ENCODE results near the gene NCAM1. TPM values are rescaled to one million over a fixed set of nuclear protein-coding genes. Genes with fewer than 3 reads are reported as not detected.

Gene NCAM1
- total and polyA plus RNA-seq, 4 experiments from 2014 or later = 0.39 TPM; not detected in 3

DNA sequence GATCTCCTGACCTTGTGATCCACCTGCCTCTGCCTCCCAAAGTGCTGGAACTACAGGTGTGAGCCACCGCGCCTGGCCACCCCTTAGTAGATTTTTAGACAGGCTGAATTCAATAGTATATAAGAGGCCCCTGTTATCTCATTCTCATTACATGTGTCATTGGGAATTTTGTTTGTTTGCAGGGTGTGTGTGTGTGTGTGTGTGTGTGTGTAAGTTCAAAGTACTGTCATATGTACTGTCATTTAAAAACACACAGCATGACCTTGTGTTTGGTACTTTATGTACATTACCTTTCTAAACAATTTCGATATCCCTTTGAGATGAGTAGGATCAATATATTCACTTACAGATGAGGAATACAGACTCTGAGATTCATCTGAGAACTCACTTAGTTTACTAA, 234.5 kb downstream of the NCAM1 start:
- CTCF ChIA-PET (ENCODE audit: partially characterized antibody) = no interaction called here

DNA sequence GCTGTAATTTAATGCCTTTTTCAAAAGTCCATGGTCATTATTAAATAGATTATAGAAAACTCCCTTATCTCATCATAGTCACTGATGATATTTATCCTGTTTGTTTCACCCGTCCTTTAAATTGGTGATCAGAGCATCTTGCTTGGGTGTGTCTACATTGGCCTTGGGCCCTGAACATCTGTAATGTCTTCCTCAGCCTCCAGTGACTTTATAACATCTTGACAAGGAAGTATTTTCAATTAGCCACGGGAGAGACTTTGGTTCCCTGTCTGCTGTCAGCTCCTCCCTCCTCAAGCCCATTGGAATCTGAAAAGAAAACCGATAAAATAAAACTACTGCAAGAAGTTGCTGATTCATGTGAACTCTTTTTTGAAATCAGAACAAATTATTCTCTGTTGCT, 236.2 kb downstream of the NCAM1 start:
- Histone ChIP-seq H3K27me3 (ENCODE audit: insufficient read depth, low read length) (no peaks in the 10 kb centered on the region), H3K9me3 (ENCODE audit: control insufficient read depth in 1 of 2, low read length in 2 of 2) (no peaks in the 10 kb centered on the region), H3K4me3 (ENCODE audit: low read length in 2 of 2) (no peak overlapping the region), H3K4me1 (ENCODE audit: insufficient read depth, low read length) (no peaks in the 10 kb centered on the region), H3K27ac (ENCODE audit: low read depth, low read length) (no peak overlapping the region), H3K36me3 (ENCODE audit: insufficient read depth, low read length) (no peaks in the 10 kb centered on the region)
- no peak overlapping the region for H3K4me3 Mint-ChIP-seq
- no peak overlapping the region for H3K27ac Mint-ChIP-seq
- H3K9me3 Mint-ChIP-seq = no peaks in the 10 kb centered on the region
- no peaks in the 10 kb centered on the region for H3K4me1 Mint-ChIP-seq
- peaks cover 17 to 25% of the 10 kb centered on the region in 2 donors for H3K27me3 Mint-ChIP-seq
- H3K36me3 Mint-ChIP-seq = no peaks in the 10 kb centered on the region
- DNase-seq = no peak
- POLR2A ChIA-PET (ENCODE audit: partially characterized antibody) = no interaction called here
- CTCF ChIA-PET (ENCODE audit: partially characterized antibody) = no interaction called here
- intact Hi-C loops (cut with micrococcal nuclease) = no loop called here

More for the DNA sequence above, 234.5 kb downstream of the NCAM1 start:
- no peak overlapping the region for H3K4me3 ChIP-seq (ENCODE audit: low read length in 2 of 2)
- Mint-ChIP-seq H3K27me3 (peaks cover 14 to 22% of the 10 kb centered on the region in 2 donors), H3K36me3 (no peaks in the 10 kb centered on the region), H3K27ac (no peak overlapping the region), H3K4me1 (no peaks in the 10 kb centered on the region), H3K4me3 (no peak overlapping the region), H3K9me3 (no peaks in the 10 kb centered on the region)
- no peak overlapping the region for H3K27ac ChIP-seq (ENCODE audit: low read depth, low read length)
- POLR2A ChIA-PET (ENCODE audit: partially characterized antibody) = no interaction called here
- no peaks in the 10 kb centered on the region for H3K9me3 ChIP-seq (ENCODE audit: control insufficient read depth in 1 of 2, low read length in 2 of 2)
- DNase-seq = no peak
- intact Hi-C loops (cut with micrococcal nuclease) = no loop called here
- no peaks in the 10 kb centered on the region for H3K36me3 ChIP-seq (ENCODE audit: insufficient read depth, low read length)
- H3K4me1 ChIP-seq (ENCODE audit: insufficient read depth, low read length) = no peaks in the 10 kb centered on the region
- H3K27me3 ChIP-seq (ENCODE audit: insufficient read depth, low read length) = no peaks in the 10 kb centered on the region

DNA sequence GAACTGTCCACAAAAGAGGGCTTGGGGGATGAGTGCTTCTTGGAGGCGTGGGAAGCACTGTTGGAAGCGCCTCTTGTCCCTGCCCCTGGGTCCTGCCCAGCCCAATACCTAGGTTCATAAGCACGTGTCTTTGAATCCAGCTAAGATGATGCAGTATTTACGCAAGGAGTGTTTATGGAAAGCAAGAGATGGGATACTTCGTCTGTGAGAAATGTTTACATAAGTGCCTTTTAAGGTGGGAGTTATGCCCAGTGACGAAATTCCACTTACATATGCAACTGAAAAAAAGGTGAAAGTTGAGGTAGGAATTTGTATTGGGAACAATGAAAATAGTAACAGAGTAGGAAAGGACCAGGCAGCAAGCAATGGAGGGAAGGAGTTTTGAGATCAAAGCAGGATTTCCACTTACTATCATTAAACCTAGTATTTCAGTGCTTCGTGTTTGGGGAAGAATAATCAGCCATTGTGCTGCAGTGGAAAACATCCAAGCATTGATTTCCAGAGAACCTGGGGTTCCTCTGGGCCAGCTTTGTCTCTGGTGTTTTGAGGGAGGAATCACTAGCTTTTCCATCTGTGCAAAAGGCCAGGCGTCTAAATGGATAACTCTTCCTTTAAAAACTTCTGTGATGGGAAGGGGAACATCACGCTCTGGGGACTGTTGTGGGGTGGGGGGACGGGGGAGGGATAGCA, 237.9 kb downstream of the NCAM1 start:
- no peaks in the 10 kb centered on the region for H3K4me1 Mint-ChIP-seq
- no peaks in the 10 kb centered on the region for H3K9me3 Mint-ChIP-seq
- no peaks in the 10 kb centered on the region for H3K36me3 Mint-ChIP-seq
- Histone ChIP-seq H3K27me3 (ENCODE audit: insufficient read depth, low read length) (no peaks in the 10 kb centered on the region), H3K36me3 (ENCODE audit: insufficient read depth, low read length) (no peaks in the 10 kb centered on the region), H3K27ac (ENCODE audit: low read depth, low read length) (no peak overlapping the region), H3K9me3 (ENCODE audit: control insufficient read depth in 1 of 2, low read length in 2 of 2) (no peaks in the 10 kb centered on the region), H3K4me3 (ENCODE audit: low read length in 2 of 2) (no peak overlapping the region), H3K4me1 (ENCODE audit: insufficient read depth, low read length) (no peaks in the 10 kb centered on the region)
- DNase-seq = no peak
- H3K27ac Mint-ChIP-seq = no peak overlapping the region
- ChIA-PET POLR2A (ENCODE audit: partially characterized antibody) (no interaction called here), CTCF (ENCODE audit: partially characterized antibody) (no interaction called here)
- peaks cover 16 to 25% of the 10 kb centered on the region in 2 donors for H3K27me3 Mint-ChIP-seq
- intact Hi-C loops (cut with micrococcal nuclease) = no loop called here
- H3K4me3 Mint-ChIP-seq = no peak overlapping the region

DNA sequence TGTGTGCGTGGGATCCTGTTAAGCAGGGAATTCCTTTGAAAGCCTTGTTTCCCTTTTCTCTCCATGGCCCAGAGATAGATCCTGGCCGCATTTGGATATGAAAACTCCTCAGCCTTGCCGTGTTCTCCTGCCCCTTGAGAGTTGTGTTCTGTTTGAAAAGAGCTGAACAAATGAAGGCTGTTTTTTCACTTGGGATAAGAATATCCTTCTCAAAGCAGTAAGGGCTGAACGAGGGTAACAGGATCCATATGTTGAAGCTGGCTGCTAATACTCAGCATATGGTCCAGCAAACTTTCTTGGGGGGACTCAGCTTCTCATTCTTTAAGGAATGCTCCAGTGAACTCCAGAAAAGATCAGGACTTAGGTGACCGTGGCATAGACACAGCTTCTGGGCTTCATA, 238.6 kb downstream of the NCAM1 start:
- Mint-ChIP-seq H3K27me3 (peaks cover 16 to 27% of the 10 kb centered on the region in 2 donors), H3K9me3 (no peaks in the 10 kb centered on the region), H3K4me1 (no peaks in the 10 kb centered on the region), H3K27ac (no peak overlapping the region), H3K36me3 (no peaks in the 10 kb centered on the region), H3K4me3 (no peak overlapping the region)
- no peak for DNase-seq
- Histone ChIP-seq H3K36me3 (ENCODE audit: insufficient read depth, low read length) (no peaks in the 10 kb centered on the region), H3K4me1 (ENCODE audit: insufficient read depth, low read length) (no peaks in the 10 kb centered on the region), H3K27ac (ENCODE audit: low read depth, low read length) (no peak overlapping the region), H3K4me3 (ENCODE audit: low read length in 2 of 2) (no peak overlapping the region), H3K27me3 (ENCODE audit: insufficient read depth, low read length) (no peaks in the 10 kb centered on the region), H3K9me3 (ENCODE audit: control insufficient read depth in 1 of 2, low read length in 2 of 2) (no peaks in the 10 kb centered on the region)
- POLR2A ChIA-PET (ENCODE audit: partially characterized antibody) = no interaction called here
- CTCF ChIA-PET (ENCODE audit: partially characterized antibody) = no interaction called here
- intact Hi-C loops (cut with micrococcal nuclease) = no loop called here

DNA sequence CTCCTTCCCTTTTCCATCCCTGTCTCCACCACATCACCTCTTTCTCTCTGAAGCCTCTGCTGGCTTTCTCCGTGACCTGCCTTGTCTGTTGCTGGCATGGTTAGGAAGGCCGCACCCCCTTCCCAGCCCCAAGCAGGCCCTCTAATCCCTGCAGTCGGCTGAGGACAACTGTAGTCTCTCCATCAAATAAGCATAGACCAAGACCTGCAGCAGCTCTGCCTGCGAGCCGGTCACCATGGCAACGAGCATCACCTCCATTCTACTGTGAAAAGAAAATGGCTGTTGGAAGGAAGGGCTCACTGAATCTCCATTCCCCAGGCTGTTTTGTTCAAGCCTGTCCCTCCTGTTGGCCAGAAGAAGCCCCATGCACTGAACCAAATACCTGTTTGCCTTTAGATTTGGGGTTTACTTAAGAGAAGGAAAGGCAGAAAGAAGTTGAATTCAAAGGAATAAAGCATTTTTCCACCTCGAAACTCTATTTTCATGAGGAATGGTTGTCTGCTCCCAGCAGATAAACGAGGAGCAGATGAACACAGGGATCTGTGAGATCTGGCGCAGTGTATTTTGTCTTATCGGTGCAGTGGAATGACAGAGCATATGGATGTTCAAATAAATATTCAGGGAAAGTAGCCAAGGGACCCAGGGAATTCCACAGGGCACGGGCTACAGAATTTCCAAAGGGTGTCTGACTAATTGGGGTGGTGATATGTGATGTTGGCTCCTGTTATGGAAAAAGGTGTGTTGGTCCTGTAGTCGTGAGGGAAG, 240.0 kb downstream of the NCAM1 start:
- H3K9me3 Mint-ChIP-seq = no peaks in the 10 kb centered on the region
- CTCF ChIA-PET (ENCODE audit: partially characterized antibody) = no interaction called here
- no peaks in the 10 kb centered on the region for H3K36me3 Mint-ChIP-seq
- intact Hi-C loops (cut with micrococcal nuclease) = no loop called here
- no peaks in the 10 kb centered on the region for H3K4me1 Mint-ChIP-seq
- H3K27me3 Mint-ChIP-seq = peaks cover 13 to 27% of the 10 kb centered on the region in 2 donors
- no peak overlapping the region for H3K27ac ChIP-seq (ENCODE audit: low read depth, low read length)
- no peaks in the 10 kb centered on the region for H3K27me3 ChIP-seq (ENCODE audit: insufficient read depth, low read length)
- H3K4me1 ChIP-seq (ENCODE audit: insufficient read depth, low read length) = no peaks in the 10 kb centered on the region
- H3K4me3 ChIP-seq (ENCODE audit: low read length in 2 of 2) = no peak overlapping the region
- no peaks in the 10 kb centered on the region for H3K36me3 ChIP-seq (ENCODE audit: insufficient read depth, low read length)
- H3K4me3 Mint-ChIP-seq = no peak overlapping the region
- H3K27ac Mint-ChIP-seq = no peak overlapping the region
- no peaks in the 10 kb centered on the region for H3K9me3 ChIP-seq (ENCODE audit: control insufficient read depth in 1 of 2, low read length in 2 of 2)
- POLR2A ChIA-PET (ENCODE audit: partially characterized antibody) = no interaction called here
- no peak for DNase-seq

DNA sequence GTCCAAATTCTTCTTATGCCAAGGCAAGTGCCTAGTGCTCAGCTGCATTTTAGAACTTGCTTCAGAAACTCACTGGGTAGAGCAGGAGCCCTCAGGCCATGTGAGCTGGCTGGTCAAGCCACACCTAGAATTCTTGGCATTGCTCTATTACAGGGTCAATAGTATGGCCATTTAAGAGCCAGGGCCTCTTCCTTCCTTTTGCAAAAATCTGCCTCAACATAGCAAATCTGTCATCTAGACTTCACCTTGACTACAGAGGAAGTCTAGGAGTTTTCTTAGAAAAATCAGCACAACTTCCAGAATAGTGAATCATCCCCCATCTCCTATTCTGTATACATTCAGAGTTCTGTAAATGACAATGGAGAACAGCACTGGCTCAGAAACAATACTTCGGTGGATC, 241.2 kb downstream of the NCAM1 start:
- no peaks in the 10 kb centered on the region for H3K36me3 Mint-ChIP-seq
- ChIA-PET POLR2A (ENCODE audit: partially characterized antibody) (no interaction called here), CTCF (ENCODE audit: partially characterized antibody) (no interaction called here)
- H3K27ac ChIP-seq (ENCODE audit: low read depth, low read length) = no peak overlapping the region
- H3K27me3 ChIP-seq (ENCODE audit: insufficient read depth, low read length) = no peaks in the 10 kb centered on the region
- H3K9me3 ChIP-seq (ENCODE audit: control insufficient read depth in 1 of 2, low read length in 2 of 2) = no peaks in the 10 kb centered on the region
- no peaks in the 10 kb centered on the region for H3K36me3 ChIP-seq (ENCODE audit: insufficient read depth, low read length)
- H3K9me3 Mint-ChIP-seq = no peaks in the 10 kb centered on the region
- no peak overlapping the region for H3K4me3 Mint-ChIP-seq
- DNase-seq = no peak
- no peak overlapping the region for H3K4me3 ChIP-seq (ENCODE audit: low read length in 2 of 2)
- no peaks in the 10 kb centered on the region for H3K4me1 ChIP-seq (ENCODE audit: insufficient read depth, low read length)
- intact Hi-C loops (cut with micrococcal nuclease) = no loop called here
- H3K27ac Mint-ChIP-seq = no peak overlapping the region
- no peaks in the 10 kb centered on the region for H3K4me1 Mint-ChIP-seq
- H3K27me3 Mint-ChIP-seq = peaks cover 16 to 23% of the 10 kb centered on the region in 2 donors

DNA sequence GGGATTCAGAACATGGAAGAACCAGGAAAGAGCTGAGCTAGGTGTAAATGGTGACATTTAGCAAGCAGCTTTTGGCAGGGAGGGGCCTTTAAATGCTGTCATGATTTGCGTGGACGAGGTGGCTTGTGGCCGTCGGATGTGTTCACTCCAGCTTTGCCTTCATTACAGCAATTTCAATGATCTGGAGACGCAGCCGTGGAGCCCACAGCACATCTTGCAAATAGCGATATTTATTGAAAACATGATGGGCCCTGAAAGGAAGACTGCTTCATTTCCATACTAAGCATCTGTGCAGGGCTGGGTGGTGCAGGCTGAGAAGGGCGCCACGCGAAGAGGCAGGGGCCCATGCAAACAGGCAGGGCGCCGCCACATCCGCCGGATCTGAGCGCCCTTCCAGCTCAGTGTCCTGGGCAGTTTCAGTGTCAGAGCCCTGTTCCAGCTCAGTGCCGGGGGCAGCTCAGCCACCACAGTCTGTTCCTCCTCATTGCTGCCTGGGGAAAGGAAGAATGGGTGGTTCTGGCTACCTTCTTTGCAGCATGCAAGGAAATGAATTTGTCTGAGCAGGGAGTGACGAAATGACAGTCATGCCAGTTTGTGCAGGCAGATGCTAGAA, 242.0 kb downstream of the NCAM1 start:
- H3K27ac ChIP-seq (ENCODE audit: low read depth, low read length) = no peak overlapping the region
- Mint-ChIP-seq H3K27me3 (peaks cover 18 to 21% of the 10 kb centered on the region in 2 donors), H3K4me1 (no peaks in the 10 kb centered on the region), H3K9me3 (no peaks in the 10 kb centered on the region), H3K36me3 (no peaks in the 10 kb centered on the region), H3K4me3 (no peak overlapping the region), H3K27ac (no peak overlapping the region)
- no peaks in the 10 kb centered on the region for H3K36me3 ChIP-seq (ENCODE audit: insufficient read depth, low read length)
- H3K9me3 ChIP-seq (ENCODE audit: control insufficient read depth in 1 of 2, low read length in 2 of 2) = no peaks in the 10 kb centered on the region
- DNase-seq = no peak
- POLR2A ChIA-PET (ENCODE audit: partially characterized antibody) = no interaction called here
- H3K4me1 ChIP-seq (ENCODE audit: insufficient read depth, low read length) = no peaks in the 10 kb centered on the region
- intact Hi-C loops (cut with micrococcal nuclease) = no loop called here
- CTCF ChIA-PET (ENCODE audit: partially characterized antibody) = no interaction called here
- H3K27me3 ChIP-seq (ENCODE audit: insufficient read depth, low read length) = no peaks in the 10 kb centered on the region
- H3K4me3 ChIP-seq (ENCODE audit: low read length in 2 of 2) = no peak overlapping the region

Data from CD4-positive, alpha-beta memory T cell (primary cell).